Kidney (tissue), 14 donors: Measurements from ENCODE around the gene IGF1R. TPM values are rescaled to one million over a fixed set of nuclear protein-coding genes. Genes with fewer than 3 reads are reported as not detected.

Experiments used
- DNase-seq, 5 donors: peaks; one replicate each; pipeline ENCODE4 v3.0.0-alpha.2; 2013 to 2020
- FAIRE-seq: peaks from 2 replicates; lab custom pipeline; 2012; peaks lifted over from hg19 to GRCh38; lab: Jason Lieb, UNC
- H3K27ac ChIP-seq, 2 donors: one replicate each; pipeline ENCODE4 v1.7.0; 2013; ENCODE audit warnings: low read depth in 2 of 2, low read length in 2 of 2, inconsistent platforms in 1 of 2
- H3K27me3 ChIP-seq: one replicate; pipeline ENCODE4 v1.7.1; 2013; ENCODE audit warnings: low read length, inconsistent platforms; ENCODE audit not compliant: control insufficient read depth, insufficient read depth
- H3K36me3 ChIP-seq, 3 donors: one replicate each; pipeline versions ENCODE4 v1.7.0 to v1.7.1; 2013; ENCODE audit warnings: low read length in 3 of 3, control low read depth in 1 of 3, inconsistent platforms in 1 of 3; ENCODE audit not compliant: insufficient read depth in 3 of 3, control insufficient read depth in 2 of 3
- H3K4me1 ChIP-seq, 3 donors: one replicate each; pipeline versions ENCODE4 v1.7.0 to v1.7.1; 2013; ENCODE audit warnings: low read length in 3 of 3, inconsistent platforms in 1 of 3, low read depth in 1 of 3; ENCODE audit not compliant: control insufficient read depth in 2 of 3, insufficient read depth in 2 of 3
- H3K4me3 ChIP-seq, 3 donors: one replicate each; pipeline versions ENCODE4 v1.7.0 to v1.8.1; 2013; ENCODE audit warnings: low read length in 3 of 3, control low read depth in 1 of 3, inconsistent platforms in 1 of 3
- H3K9ac ChIP-seq, 3 donors: one replicate each; pipeline versions ENCODE4 v1.7.0 to v1.7.1; 2013; ENCODE audit warnings: low read length in 3 of 3, control low read depth in 1 of 3, inconsistent platforms in 1 of 3
- H3K9me3 ChIP-seq, 3 donors: one replicate each; pipeline versions ENCODE4 v1.7.0 to v1.7.1; 2013; ENCODE audit warnings: low read length in 3 of 3, control low read depth in 1 of 3, inconsistent platforms in 1 of 3; ENCODE audit not compliant: control insufficient read depth in 2 of 3, insufficient read depth in 1 of 3
- intact Hi-C: fragments of 100-400 bp; cut with DNase I; formaldehyde crosslinking; loops from one replicate; pipeline ENCODE4 v1.11.1; 2022
- polyA plus RNA-seq: library from polyadenylated mRNA; stranded (reverse); fragments of 350-450 nt; fragmentation: Illumina TruSeq; extraction: RNeasy Lipid Tissue Mini Kit (QIAGEN cat#74804); gene quantifications from one replicate; pipeline ENCODE4 v1.2.3, GENCODE V29; 2014; ENCODE audit warnings: low read depth, low replicate concordance; ENCODE audit not compliant: insufficient read depth
- total RNA-seq: library from RNA; stranded (reverse); fragmentation: NEBNext Ultra II Directional; extraction: Animal tissue kit (Norgen Biotek cat#: 25700); gene quantifications from one replicate; pipeline ENCODE4 v1.2.1, GENCODE V29; 2021
- TF ChIP-seq, protein P1 (sequence below): IDR thresholded peaks from 3 replicates; pipeline ENCODE4 v1.5.1; 2012; ENCODE audit warnings: mild to moderate bottlenecking, moderate library complexity, borderline replicate concordance; ENCODE audit not compliant: insufficient read depth; ENCODE audit errors: extremely low read depth
- donor health status: control.
- donor health status: control.
- donor health status: control.
- donor health status: control.
- donor health status: control.
- donor health status: DM: yes; HTN: yes; CAD: no.
- donor health status: Normal renal cell carcinoma (clear cell type).

Gene IGF1R
- total and polyA plus RNA-seq, 2 donors from 2014 or later: 6.5 to 73.2 TPM

DNA sequence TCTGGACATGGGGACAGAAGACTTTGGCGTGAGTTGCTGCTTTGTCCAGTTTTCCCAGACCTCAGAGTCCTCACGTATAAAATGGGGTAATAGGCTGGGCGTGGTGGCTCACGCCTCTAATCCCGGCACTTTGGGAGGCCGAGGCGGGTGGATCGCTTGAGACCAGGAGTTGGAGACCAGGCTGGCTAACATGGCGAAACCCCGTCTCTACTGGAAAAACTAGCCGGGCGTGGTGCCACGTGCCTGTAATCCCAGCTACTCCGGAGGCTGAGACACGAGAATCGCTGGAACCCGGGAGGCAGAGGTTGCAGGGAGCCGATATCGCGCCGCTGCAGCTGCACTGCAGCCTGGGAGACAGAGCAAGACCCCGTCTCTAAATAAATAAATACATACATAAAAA lies 22.7 kb upstream of the IGF1R start:
- DNase-seq: no peak
- Histone ChIP-seq H3K36me3 (no peaks in the 10 kb centered on the region), H3K9ac (no peak overlapping the region), H3K27ac (no peak overlapping the region), H3K27me3 (peaks cover 14% of the 10 kb centered on the region), H3K4me3 (no peak overlapping the region), H3K4me1 (no peaks in the 10 kb centered on the region), H3K9me3 (no peaks in the 10 kb centered on the region)
- intact Hi-C loops: no loop called here
- TF ChIP-seq, protein P1, sequence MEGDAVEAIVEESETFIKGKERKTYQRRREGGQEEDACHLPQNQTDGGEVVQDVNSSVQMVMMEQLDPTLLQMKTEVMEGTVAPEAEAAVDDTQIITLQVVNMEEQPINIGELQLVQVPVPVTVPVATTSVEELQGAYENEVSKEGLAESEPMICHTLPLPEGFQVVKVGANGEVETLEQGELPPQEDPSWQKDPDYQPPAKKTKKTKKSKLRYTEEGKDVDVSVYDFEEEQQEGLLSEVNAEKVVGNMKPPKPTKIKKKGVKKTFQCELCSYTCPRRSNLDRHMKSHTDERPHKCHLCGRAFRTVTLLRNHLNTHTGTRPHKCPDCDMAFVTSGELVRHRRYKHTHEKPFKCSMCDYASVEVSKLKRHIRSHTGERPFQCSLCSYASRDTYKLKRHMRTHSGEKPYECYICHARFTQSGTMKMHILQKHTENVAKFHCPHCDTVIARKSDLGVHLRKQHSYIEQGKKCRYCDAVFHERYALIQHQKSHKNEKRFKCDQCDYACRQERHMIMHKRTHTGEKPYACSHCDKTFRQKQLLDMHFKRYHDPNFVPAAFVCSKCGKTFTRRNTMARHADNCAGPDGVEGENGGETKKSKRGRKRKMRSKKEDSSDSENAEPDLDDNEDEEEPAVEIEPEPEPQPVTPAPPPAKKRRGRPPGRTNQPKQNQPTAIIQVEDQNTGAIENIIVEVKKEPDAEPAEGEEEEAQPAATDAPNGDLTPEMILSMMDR: no peak
- FAIRE-seq: no peak

DNA sequence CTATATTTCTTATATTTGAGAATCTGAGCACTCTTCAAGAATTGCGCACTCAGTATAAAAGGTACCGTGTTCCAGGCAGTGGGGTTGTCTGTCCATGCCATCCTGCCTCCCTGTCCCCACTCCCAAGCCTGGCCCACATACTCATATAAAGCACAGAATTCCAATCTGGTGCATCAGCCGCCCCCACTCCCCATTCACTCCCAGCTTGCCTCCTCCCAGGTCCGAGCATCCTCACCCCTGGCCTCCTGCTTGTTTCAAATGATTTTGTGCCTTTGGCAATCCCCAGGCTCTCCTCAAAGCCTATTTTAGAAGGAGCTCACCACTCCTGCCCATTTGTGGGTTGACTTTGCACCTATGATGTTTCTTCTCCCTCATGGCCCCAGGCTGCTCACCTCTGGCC lies 22.2 kb upstream of the IGF1R start:
- Histone ChIP-seq H3K9me3 (no peaks in the 10 kb centered on the region), H3K27me3 (peaks cover 11% of the 10 kb centered on the region), H3K9ac (no peak overlapping the region), H3K27ac (no peak overlapping the region), H3K36me3 (no peaks in the 10 kb centered on the region), H3K4me1 (no peaks in the 10 kb centered on the region), H3K4me3 (no peak overlapping the region)
- FAIRE-seq (no peak), DNase-seq (no peak)
- intact Hi-C loops: no loop called here
- TF ChIP-seq, protein P1: no peak

DNA sequence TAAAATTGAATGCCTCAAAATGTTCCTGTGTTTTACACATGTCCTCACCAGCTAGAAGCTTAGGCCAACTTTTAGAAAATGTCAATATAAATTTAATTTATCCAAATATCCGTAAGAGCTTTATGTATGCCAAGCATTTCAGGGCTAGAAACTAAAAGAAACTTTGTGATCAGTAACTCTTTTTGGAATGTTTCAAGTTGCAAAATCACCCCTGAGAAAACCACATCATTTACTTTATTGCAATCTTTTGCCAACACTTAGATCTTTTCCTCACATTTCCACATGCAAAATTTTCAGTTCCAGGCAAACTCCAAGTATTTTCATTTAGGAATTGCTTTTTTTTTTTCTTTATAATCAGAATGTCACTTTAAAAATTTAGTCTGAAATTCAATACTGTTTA lies 20.1 kb upstream of the IGF1R start:
- FAIRE-seq: no peak
- Histone ChIP-seq H3K36me3 (no peaks in the 10 kb centered on the region), H3K27me3 (peaks cover 5% of the 10 kb centered on the region), H3K27ac (no peak overlapping the region), H3K4me1 (no peaks in the 10 kb centered on the region), H3K9ac (no peak overlapping the region), H3K4me3 (no peak overlapping the region), H3K9me3 (no peaks in the 10 kb centered on the region)
- intact Hi-C loops: no loop called here
- TF ChIP-seq, protein P1: no peak
- DNase-seq: no peak

DNA sequence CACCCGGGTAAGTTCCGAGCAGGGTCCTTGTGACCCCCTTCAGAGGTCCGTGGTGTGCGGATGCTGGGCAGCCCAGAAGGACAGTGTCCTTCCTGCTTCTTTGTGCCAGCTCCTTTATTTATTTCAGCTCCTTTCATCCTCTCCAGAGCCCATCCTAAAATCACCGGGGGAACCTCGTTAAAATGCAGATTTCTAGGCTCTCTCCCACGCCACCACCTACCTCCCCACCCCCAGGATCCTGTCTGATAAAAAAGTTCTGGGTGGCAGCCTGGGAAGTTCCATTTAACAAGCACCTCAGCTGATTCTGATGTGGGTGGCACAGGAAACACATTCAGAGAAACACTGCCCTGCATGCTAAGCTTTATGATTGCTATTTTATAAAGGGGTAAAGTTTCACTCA lies 12.5 kb upstream of the IGF1R start:
- intact Hi-C loops: no loop called here
- FAIRE-seq (no peak), DNase-seq (no peak)
- Histone ChIP-seq H3K36me3 (no peaks in the 10 kb centered on the region), H3K9me3 (no peaks in the 10 kb centered on the region), H3K4me3 (no peak overlapping the region), H3K4me1 (no peaks in the 10 kb centered on the region), H3K27me3 (no peaks in the 10 kb centered on the region), H3K27ac (no peak overlapping the region), H3K9ac (no peak overlapping the region)
- TF ChIP-seq, protein P1: no peak
